HepG2 (cell line): ENCODE measurements around the gene CKLF. TPM values are rescaled to one million over a fixed set of nuclear protein-coding genes. Genes with fewer than 3 reads are reported as not detected.

ENCODE experiments used
- ATAC-seq: fragments of 200-7000 bp; cut with Tn5 transposase; 3 replicates; pipeline ENCODE4 v1.9.1; 2020; ENCODE audit warnings: mild to moderate bottlenecking, moderate library complexity
- BruUV-seq: library from RNA; stranded (reverse); fragments of 400-500 nt; replicated peaks from 2 replicates; lab custom pipeline; 2021; lab: Mats Ljungman, UMichigan
- CTCF ChIA-PET: fragments of 300-600 bp; formaldehyde crosslinking; extraction: SDS; loops from one replicate; lab custom pipeline; 2021; ENCODE audit warnings: low total read pairs, inconsistent platforms, low intra/inter-chr PET ratio; lab: Yijun Ruan, JAX
- POLR2A ChIA-PET: fragments of 350-600 bp; sonication (Branson Sonifier 250); formaldehyde crosslinking; loops from one replicate; lab custom pipeline; 2020; ENCODE audit warnings: antibody characterized with exemption, inconsistent platforms; lab: Yijun Ruan, JAX
- DNase-seq: peaks from one replicate; pipeline ENCODE4 v3.0.0-alpha.2; 2015; ENCODE audit warnings: low spot score
- FAIRE-seq: peaks from 3 replicates; lab custom pipeline; 2011; peaks lifted over from hg19 to GRCh38; lab: Jason Lieb, UNC
- H2AFZ ChIP-seq: one replicate; pipeline ENCODE4 v1.6.1; 2011; ENCODE audit warnings: low read length, inconsistent platforms
- H3K27ac ChIP-seq: fragments of 300-600 bp; 3 replicates; pipeline ENCODE4 v1.8.0; 2011; ENCODE audit warnings: mixed run types, mild to moderate bottlenecking, mixed read lengths, low read length, inconsistent platforms; ENCODE audit not compliant: insufficient read depth; ENCODE audit errors: extremely low read length
- H3K27me3 ChIP-seq, 2 experiments: fragments of 200-600 bp in 1 of 2; 2 replicates in 1 of 2; 3 replicates in 1 of 2; pipeline versions ENCODE4 v1.6.0 to v1.8.0; 2011; ENCODE audit warnings: low read length in 2 of 2, mild to moderate bottlenecking in 2 of 2, moderate library complexity in 2 of 2, inconsistent platforms in 1 of 2; ENCODE audit not compliant: insufficient read depth in 2 of 2, control insufficient read depth in 1 of 2
- H3K36me3 ChIP-seq, 2 experiments: fragments of 200-600 bp in 1 of 2; replicated peaks in 1 of 2; 2 replicates in 1 of 2; 3 replicates in 1 of 2; pipeline versions ENCODE4 v1.5.1 to v1.8.0; 2011; ENCODE audit warnings: low read length in 2 of 2, inconsistent platforms in 1 of 2; ENCODE audit not compliant: insufficient read depth in 2 of 2, control insufficient read depth in 1 of 2
- H3K4me1 ChIP-seq: 2 replicates; pipeline ENCODE4 v1.5.1; 2012; ENCODE audit warnings: low read length, inconsistent platforms; ENCODE audit not compliant: insufficient read depth
- H3K4me2 ChIP-seq: 2 replicates; pipeline ENCODE4 v1.6.0; 2011; ENCODE audit warnings: low read depth, low read length, inconsistent platforms
- H3K4me3 ChIP-seq, 3 experiments: fragments of 200-600 bp in 1 of 3; sonication (generic), shearing (Covaris generic) in 1 of 3; replicated peaks in 1 of 3; 2 replicates each; pipeline ENCODE4 v1.5.1; 2011 to 2016; ENCODE audit warnings: low read length in 3 of 3, inconsistent platforms in 2 of 3, low read depth in 2 of 3, mild to moderate bottlenecking in 2 of 3, control low read depth in 1 of 3, mixed read lengths in 1 of 3; ENCODE audit not compliant: insufficient read depth in 1 of 3
- H3K79me2 ChIP-seq: one replicate; pipeline ENCODE4 v1.6.1; 2011; ENCODE audit warnings: low read length, inconsistent platforms; ENCODE audit not compliant: insufficient read depth
- H3K9ac ChIP-seq: 2 replicates; pipeline ENCODE4 v1.6.0; 2011; ENCODE audit warnings: mild to moderate bottlenecking, low read depth, low read length, inconsistent platforms; ENCODE audit not compliant: insufficient read depth
- H3K9me3 ChIP-seq: 2 replicates; pipeline ENCODE4 v1.5.1; 2012; ENCODE audit warnings: mild to moderate bottlenecking, low read length
- H4K20me1 ChIP-seq: 2 replicates; pipeline ENCODE4 v1.6.0; 2011; ENCODE audit warnings: inconsistent platforms, mild to moderate bottlenecking, low read length, moderate library complexity; ENCODE audit not compliant: insufficient read depth
- ATRX ChIP-seq: sonication (generic); formaldehyde crosslinking; IDR thresholded peaks from 2 replicates; pipeline ENCODE4 v1.4.0; 2020; ENCODE audit warnings: missing genetic modification reagents, borderline replicate concordance
- KLF15 ChIP-seq: sonication (generic); formaldehyde crosslinking; IDR thresholded peaks from 2 replicates; pipeline ENCODE4 v1.8.1; 2023; ENCODE audit warnings: borderline replicate concordance, mild to moderate bottlenecking, inconsistent platforms, missing genetic modification reagents, mixed read lengths
- LCORL ChIP-seq, 2 experiments: fragments of 450-650 bp in 1 of 2; sonication (generic) in 1 of 2; formaldehyde crosslinking in 1 of 2; IDR thresholded peaks; 2 replicates each; pipeline versions ENCODE4 v1.5.0 to v1.6.1; 2017 to 2020; ENCODE audit warnings: antibody characterized with exemption in 1 of 2, missing genetic modification reagents in 1 of 2
- MAF1 ChIP-seq: sonication (generic); formaldehyde crosslinking; IDR thresholded peaks from 2 replicates; pipeline ENCODE4 v1.5.0; 2020; ENCODE audit warnings: missing genetic modification reagents, borderline replicate concordance
- PITX1 ChIP-seq: sonication (generic); formaldehyde crosslinking; IDR thresholded peaks from 2 replicates; pipeline ENCODE4 v1.5.1; 2020; ENCODE audit warnings: mild to moderate bottlenecking, missing genetic modification reagents
- ZNF143 ChIP-seq: sonication (generic); formaldehyde crosslinking; IDR thresholded peaks from 2 replicates; pipeline ENCODE4 v1.4.0; 2020; ENCODE audit warnings: missing genetic modification reagents
- WGBS: methylation state at CpG from one replicate; pipeline ENCODE4 v1.1.6; 2017; ENCODE audit warnings: low lambda C conversion rate; 5-methylcytosine and 5-hydroxymethylcytosine counted together
- in situ Hi-C: cut with HindIII; loops from 2 replicates; pipeline ENCODE4 v1.10.0; 2017; ENCODE audit warnings: low pct_unique_long_range_greater_than_20kb; ENCODE audit not compliant: extremely low pct_ligation_motif_present
- intact Hi-C: fragments of 100-400 bp; cut with micrococcal nuclease; formaldehyde crosslinking; loops from one replicate; pipeline ENCODE4 v1.10.0; 2022; ENCODE audit not compliant: unreplicated experiment
- polyA plus RNA-seq, 8 experiments: library from polyadenylated mRNA; depleted of rRNA in 3 of 8; stranded (reverse) in 7 of 8; unstranded in 1 of 8; fragments of >200 nt; fragmentation: Illumina TruSeq in 4 of 8; extraction: Trizol in 4 of 8; gene quantifications; 2 replicates each; pipeline versions ENCODE4 v1.2.1 to v1.2.3, GENCODE V29; 2011 to 2016; ENCODE audit warnings: low read depth in 4 of 8, missing spikeins in 1 of 8, mixed read lengths in 1 of 8; ENCODE audit not compliant: insufficient read depth in 1 of 8
- total RNA-seq, 5 experiments: library from RNA; depleted of rRNA; stranded (reverse); fragments of >200 nt; fragmentation: Illumina TruSeq; extraction: Trizol; gene quantifications; 2 replicates each; pipeline ENCODE4 v1.2.3, GENCODE V29; 2016; ENCODE audit warnings: low read depth in 1 of 5
- TF ChIP-seq, protein P1 (sequence below): sonication (generic); formaldehyde crosslinking; IDR thresholded peaks from 2 replicates; pipeline ENCODE4 v1.4.0; 2020; ENCODE audit warnings: missing genetic modification reagents, mild to moderate bottlenecking, borderline replicate concordance

The CKLF gene
- total and polyA plus RNA-seq, 2 of the 13 experiments (the other 11 are each of a cell fraction or from before 2014, with no cell fraction given), result 120 to 167 TPM

DNA sequence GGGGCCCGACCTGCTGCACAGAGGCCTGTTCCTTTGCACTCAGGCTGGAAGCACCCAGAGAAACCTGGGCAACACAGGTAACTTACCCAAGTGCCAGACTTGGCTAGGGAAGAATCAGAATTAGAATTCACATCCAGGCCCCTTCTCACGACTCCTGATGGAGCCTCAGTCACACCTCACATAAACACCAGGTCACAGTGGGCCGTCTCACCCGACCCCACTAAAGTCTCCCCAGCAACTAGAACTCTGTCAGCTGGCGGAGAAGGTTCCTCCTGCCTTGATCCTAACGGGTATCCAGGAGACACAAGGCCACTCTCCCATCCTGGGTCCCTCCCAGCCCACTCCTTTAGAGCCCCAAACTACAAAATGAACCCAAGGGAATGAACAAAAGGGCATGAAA, 8.8 kb upstream of the CKLF start:
- in situ Hi-C loops, result no loop called here
- TF ChIP-seq, protein P1, sequence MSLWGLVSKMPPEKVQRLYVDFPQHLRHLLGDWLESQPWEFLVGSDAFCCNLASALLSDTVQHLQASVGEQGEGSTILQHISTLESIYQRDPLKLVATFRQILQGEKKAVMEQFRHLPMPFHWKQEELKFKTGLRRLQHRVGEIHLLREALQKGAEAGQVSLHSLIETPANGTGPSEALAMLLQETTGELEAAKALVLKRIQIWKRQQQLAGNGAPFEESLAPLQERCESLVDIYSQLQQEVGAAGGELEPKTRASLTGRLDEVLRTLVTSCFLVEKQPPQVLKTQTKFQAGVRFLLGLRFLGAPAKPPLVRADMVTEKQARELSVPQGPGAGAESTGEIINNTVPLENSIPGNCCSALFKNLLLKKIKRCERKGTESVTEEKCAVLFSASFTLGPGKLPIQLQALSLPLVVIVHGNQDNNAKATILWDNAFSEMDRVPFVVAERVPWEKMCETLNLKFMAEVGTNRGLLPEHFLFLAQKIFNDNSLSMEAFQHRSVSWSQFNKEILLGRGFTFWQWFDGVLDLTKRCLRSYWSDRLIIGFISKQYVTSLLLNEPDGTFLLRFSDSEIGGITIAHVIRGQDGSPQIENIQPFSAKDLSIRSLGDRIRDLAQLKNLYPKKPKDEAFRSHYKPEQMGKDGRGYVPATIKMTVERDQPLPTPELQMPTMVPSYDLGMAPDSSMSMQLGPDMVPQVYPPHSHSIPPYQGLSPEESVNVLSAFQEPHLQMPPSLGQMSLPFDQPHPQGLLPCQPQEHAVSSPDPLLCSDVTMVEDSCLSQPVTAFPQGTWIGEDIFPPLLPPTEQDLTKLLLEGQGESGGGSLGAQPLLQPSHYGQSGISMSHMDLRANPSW, result no peak
- no peak for TF ChIP-seq LCORL (IDR thresholded peaks at IDR 0.05)
- no peak for TF ChIP-seq LCORL (CRISPR knock-in tag; IDR thresholded peaks at IDR 0.05)
- TF ChIP-seq KLF15, result no peak
- no peak for TF ChIP-seq ZNF143
- TF ChIP-seq PITX1 (CRISPR knock-in tag), result no peak
- no peak for TF ChIP-seq MAF1
- no peak for TF ChIP-seq ATRX (CRISPR knock-in tag)
- TF ChIP-seq, all 625 proteins: peak for 0
- intact Hi-C loops, result no loop called here
- H3K9me3 ChIP-seq, result no peaks in the 10 kb centered on the region
- H3K79me2 ChIP-seq, result no peaks in the 10 kb centered on the region
- POLR2A ChIA-PET, result interaction anchor here (1.1 to 1.4 kb wide), 2 partner anchors 9 to 22 kb away, joined by 3 to 5 read pairs; partner anchors contain the start of gene CKLF
- no peak overlapping the region for H3K9ac ChIP-seq
- H3K4me2 ChIP-seq, result no peak overlapping the region
- no peak overlapping the region for H2AFZ ChIP-seq
- H3K27ac ChIP-seq, result no peak overlapping the region
- H3K4me3 ChIP-seq, result no peak overlapping the region
- ATAC-seq (no peak), FAIRE-seq (no peak), DNase-seq (no peak)
- H3K4me1 ChIP-seq, result peaks cover 19% of the 10 kb centered on the region
- no TSS peak for BruUV-seq
- CTCF ChIA-PET, result no interaction called here
- H3K27me3 ChIP-seq, result no peaks in the 10 kb centered on the region
- WGBS, result 89% methylated on average over 6 of the region's 6 CpGs
- H3K36me3 ChIP-seq, result no peaks in the 10 kb centered on the region; a peak in 2 of 5 replicates
- no peaks in the 10 kb centered on the region for H4K20me1 ChIP-seq
